ENCODE results near the gene ATP5PD.
"Not testable (repeated sequence)": the region's sequence is repeated elsewhere in the genome, so short reads cannot be mapped to it uniquely, and the experiment has no call there.

Gene ATP5PD

DNA sequence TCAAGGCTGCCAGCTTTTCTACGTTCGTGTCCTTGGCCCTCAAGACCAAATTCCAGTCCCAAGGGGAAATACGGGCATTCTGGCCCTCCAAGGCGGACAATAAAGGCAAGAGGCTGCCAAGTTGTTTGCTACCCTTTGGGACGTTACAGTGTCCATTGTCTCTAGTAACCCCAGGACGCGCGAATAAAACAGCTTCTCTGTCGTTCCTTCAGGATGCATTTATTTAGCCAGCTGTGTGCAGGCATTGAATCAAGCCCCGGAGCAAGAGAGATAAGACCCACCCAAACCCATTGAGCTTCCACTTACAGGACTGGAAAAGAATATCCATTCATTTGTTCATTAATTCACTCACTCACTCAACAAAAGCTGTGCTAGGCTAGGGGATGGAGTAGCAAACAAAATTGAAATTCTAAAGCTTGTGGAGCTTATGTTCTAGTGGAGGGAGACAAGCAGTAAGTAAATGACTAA is 33.6 kb downstream of the ATP5PD start:
- DNase-seq, result no peak

DNA sequence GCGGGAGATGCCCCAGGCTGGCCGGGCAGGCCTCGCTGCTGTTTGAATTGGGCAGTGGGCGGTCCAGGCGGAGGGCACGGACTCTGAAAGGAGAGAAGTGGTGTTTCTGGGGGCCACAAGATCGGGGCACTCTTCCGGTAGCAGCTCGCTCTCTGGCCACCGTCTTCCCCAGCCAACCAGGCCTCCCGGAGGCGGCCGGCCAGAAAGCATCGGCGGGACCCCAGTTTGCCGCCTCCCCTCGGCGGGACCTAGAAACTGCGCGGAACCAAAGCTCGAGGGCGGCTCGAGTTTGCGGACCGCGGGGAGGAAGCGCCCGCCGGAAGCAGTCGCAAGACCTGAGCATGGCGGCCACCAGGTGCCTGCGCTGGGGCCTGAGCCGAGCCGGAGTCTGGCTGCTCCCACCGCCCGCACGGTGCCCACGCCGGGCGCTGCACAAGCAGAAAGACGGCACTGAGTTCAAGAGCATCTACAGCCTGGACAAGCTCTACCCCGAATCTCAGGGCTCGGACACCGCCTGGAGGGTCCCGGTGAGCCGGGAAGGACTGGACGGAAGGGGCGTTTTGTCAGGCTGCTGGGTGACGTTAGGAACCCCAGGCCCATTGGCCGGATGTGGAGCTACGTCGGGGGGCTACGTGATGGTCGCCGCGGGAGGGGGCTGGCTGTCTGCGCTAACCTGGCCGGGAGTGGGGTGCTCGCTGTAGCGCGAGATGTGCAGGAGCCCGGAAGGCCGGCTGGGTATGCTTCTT is 34.2 kb downstream of the ATP5PD start, which contains the start of gene MRPL58:
Gene MRPL58, plus strand, starts transcription at position 325 of the 746 bp plus-strand sequence. Its CDS starts 17 bp downstream, at position 342.
- DNase-seq, result peak; percentile 94

DNA sequence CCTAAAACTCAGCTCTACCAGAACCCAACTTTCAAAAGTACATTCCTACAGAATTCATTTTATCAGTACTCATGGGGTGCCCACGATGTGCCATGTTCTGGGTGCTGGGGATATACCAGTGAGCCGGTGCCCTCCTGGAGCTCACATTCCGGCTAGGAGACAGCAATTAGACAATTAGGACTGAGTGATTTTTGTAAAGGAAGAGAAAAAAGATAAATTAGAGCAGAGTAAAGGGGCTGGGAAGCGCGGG is 34.7 kb downstream of the ATP5PD start:
- no peak for DNase-seq

DNA sequence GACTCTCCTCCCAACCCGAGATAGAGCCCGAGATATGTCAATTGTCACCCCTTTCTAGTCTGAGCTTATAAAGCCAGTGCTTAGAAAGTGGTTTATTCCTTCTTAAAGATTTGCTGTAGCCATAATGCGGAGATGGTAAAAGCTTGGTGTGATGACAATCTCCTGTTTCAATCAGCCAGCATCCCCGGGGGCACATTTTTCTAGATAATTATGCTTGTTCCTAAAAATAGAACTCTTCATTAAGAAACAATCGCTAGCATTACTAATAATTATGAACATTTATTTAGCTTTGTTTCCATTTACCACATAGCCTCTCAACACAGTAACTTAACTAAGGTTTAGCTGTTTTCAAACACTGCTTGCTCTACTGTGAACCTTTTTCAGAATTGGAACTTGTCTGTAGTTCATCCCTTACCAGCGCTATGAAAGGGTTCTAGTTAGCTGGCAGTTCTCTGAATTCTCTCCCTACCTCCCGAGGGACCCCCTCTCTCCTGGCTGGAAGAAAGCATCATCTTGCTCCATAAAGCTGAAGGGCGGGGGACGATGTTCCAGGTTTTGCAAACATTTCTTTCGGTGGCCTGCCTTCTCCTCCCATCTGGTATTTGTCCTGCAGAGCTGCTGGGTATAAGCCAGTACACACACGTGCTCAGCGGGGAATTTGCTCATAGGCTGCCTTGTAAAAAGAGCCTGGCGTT is 35.2 kb downstream of the ATP5PD start:
- peak; percentile 96 for DNase-seq

DNA sequence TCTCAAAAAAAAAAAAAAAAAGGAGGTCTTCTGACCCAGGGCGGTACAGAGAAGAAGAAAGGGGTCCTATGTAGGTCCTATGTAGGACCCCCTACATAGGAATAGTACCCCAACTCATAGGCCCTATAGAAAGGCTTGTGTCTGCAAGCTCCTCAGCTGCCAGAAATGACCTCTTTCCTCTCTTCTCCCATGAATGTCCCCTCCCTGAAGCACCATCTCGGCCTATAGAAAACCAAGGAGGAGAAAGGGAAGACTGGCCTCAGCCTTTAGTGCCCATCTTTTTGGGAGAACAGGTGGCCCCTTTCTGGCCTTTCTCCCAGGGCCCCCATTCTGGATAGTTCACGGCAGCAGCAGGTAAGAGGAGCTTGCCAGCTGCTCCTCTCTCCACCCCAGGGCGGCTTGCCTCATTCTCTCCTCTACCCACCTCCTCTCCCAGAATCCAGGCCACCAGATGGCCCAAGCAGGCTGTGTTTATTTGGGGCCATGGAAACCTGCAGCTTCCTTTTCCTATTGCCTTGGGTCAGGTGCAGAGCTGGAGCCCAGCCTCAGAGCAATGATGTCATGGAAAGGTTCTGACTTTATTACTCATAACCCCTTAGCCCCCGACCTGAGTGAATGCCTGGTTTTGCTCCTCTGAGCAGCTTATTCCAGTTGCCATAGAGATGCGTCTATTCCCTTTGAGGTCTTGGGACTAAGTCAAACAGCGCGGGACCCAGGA is 35.9 kb downstream of the ATP5PD start:
- DNase-seq, result peak; percentile 98

DNA sequence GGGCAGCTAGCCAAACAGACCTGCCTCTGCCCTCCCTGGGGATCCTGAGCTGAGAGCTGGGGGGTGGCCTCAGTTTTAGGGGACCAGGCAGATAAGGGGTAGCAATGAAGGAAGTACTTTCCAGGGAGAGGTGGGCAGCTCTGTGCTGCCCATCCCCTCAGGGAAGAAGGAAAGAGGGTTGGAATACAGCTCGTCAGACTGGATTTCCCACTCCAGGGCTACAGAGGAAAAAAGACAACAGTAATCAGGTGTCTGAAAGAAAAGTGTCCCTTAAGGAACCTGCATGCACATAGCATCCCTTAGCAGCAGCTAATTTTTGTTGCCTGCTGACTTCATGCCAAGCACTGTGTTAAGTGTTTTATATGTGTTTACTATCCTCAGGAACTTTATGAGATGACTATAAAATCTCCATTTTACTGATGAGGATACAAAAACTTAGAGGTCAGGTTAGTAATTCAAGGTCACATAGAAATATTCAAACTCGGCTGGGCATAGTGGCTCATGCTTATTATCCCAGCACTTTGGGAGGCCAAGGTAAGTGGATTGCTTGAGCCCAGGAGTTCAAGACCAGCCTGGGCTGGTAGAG is 37.5 kb downstream of the ATP5PD start:
- peak; percentile 43 for DNase-seq

DNA sequence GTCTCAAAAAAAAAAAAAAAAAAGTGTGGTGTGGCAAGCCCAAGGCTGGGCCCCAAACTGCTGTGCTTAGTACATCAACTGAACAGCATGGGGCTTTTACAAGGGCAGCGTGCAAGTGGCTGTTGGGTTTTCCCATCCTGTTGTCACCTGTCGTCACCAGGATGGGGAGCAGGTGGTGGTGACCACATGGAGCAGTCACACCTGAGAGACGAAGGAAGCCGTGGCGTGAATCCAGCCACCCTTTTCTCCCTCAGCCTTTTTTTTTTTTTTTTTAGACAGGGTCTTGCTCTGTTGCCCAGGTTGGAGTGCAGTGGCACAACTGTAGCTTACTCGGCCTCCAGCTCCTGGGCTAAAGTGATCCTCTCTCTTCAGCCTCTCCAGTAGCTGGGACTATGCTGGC is 38.4 kb downstream of the ATP5PD start:
- peak; percentile 75 for DNase-seq

DNA sequence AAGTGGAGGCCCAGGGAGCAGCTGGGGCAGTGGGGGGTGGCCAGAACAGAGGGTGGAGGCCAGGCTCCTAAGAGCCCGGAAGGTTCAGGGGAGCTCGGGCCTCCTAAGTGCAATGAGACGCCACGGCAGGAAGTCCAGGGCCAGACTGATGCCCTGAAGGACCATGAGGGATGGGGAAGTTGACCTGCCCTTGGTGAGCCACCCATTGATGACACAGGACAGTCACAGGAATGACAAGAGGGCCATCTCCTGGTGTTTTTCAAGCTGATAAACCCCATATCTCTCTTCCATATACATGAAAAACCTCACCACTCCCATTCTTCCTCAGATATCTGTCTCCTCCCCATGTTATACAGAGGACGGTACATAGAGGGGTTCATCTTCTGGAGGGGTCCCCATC is 40.1 kb downstream of the ATP5PD start:
- peak; percentile 10 for DNase-seq

DNA sequence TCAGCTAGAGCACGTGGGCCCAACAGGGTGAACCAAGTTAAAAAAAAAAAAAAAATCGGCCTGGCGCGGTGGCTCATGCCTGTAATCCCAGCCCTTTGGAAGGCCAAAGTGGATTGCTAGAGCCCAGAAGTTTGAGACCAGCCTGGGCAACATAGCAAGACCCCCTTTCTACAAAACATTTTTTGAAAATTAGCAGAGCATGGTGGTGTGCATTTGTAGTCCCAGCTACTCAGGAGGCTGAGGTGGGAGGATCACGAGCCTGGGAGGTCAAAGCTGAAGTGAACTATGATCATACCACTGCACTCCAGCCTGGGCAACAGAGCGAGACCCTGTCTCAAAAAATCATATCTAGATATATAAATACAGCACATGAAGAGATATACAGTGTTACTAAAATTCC is 40.7 kb downstream of the ATP5PD start:
- DNase-seq, result not testable (repeated sequence)

DNA sequence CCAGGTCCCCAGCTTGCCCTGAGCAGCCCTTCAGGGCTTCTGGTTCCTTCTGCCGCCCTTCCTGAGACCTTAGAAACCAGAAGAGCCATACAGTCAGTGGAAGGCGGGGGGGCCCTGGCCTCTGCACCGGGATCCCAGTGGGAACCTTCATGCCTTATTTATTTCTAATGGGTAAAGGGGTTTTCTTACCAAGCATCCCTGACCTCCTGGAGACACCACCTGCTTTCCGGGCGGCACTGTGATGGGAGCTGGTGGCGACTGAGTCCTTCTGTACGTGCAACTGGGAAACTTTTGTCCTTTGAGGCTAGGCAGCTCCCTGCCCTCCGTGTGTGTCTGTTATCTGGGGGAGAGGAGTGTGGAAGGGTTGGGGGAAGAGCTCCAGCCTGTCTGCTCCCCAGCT is 41.5 kb downstream of the ATP5PD start:
- no peak for DNase-seq

DNA sequence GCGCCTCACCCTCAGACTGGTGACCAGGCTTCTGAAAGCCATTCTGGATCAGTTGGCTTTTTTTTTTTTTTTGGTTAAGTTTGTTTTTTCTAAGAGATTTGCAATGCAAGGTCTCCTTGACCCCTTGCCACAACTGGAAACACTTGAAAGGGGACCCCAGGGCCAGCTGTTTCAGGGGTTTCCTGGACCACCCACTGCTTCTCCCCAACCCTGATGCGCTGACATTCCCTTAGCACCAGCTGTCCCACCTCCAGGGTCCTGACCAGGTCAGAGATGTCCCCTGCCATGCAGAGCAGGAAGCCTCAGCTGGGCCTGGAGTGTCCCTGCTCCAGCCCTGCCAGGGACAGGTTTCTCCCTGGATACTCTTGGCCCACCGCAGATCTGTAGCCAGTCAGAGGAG is 42.4 kb downstream of the ATP5PD start:
- no peak for DNase-seq

DNA sequence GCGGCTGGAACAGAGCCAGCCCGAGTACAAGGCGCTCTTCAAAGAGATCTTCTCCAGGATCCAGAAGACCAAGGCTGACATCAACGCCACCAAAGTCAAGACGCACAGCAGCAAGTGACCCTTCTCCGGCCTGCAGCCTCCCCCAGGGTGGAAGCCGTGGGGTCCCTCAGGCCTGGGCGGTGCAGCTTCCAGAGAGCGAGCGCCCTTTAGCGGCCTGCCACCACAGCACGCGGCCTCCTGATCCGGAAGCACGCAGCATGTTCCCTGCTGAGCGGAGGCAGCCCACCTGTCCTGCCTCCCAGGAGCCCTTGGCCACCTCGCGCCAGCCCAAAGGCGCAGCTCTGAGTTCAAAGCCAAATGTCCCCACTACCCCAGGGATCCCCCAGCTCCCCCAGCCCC is 42.8 kb downstream of the ATP5PD start:
- DNase-seq, result no peak

DNA sequence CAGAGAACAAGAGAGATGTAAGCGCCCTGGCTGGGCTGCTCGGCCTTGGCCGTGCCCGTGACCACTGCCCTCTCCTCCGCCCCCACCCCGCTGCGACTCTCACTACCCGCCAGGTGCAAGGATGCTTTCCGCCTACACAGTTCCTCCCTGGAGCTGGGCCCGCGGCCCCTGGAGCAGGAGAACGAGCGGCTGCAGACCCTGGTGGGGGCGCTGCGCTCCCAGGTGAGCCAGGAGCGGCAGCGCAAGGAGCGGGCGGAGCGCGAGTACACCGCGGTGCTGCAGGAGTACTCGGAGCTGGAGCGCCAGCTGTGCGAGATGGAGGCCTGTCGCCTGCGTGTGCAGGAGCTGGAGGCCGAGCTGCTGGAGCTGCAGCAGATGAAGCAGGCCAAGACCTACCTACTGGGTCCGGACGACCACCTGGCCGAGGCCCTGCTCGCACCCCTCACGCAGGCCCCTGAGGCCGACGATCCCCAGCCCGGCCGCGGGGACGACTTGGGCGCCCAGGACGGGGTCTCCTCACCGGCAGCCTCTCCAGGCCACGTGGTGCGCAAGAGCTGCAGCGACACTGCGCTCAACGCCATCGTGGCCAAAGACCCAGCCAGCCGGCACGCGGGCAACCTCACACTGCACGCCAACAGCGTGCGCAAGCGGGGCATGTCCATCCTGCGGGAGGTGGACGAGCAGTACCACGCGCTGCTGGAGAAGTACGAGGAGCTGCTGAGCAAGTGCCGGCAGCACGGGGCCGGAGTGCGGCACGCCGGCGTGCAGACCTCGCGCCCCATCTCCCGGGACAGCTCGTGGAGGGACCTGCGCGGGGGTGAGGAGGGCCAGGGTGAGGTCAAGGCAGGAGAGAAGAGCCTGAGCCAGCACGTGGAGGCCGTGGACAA is 43.5 kb downstream of the ATP5PD start:
- DNase-seq, result no peak

DNA sequence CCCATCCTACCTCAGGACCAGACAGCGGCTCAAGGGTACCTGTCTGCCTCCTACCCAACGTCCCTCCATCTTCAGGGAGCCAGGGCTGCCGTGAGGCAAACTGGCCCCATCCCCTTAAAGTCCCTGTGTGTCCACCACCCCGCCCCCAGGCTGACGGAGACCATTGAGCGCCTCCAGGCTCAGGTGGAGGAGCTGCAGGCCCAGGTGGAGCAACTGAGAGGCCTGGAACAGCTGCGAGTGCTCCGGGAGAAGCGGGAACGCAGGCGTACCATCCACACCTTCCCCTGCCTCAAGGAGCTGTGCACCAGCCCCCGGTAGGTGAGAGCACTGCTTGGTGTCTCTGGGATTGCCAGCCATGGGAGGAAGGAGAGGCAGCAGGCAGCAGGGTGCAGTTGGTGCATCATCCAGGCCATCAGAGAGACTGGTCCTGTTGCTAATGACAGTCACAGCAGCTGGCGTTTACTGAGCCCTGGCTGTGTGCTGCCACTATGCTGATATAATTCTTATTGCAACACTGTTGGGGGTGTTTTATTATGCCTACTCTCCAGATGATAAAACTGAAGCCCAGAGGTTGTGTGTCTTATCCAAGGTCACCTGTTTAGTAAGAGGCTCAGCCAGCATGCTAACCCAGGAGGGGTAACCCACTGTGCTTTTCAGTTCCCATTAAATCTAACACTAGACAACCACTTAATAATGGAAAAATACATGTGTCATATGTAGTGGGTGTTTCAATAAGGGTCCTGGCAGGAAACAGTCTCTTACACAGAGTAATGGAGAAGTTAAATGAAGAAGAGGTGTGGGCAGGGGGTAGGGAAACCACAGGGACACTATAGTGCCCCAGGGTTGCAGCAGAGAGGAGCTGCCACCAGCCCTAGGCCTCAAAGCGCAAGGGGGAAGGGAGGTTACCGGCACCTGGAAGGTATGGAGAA is 44.6 kb downstream of the ATP5PD start:
- peak; percentile 38 for DNase-seq

DNA sequence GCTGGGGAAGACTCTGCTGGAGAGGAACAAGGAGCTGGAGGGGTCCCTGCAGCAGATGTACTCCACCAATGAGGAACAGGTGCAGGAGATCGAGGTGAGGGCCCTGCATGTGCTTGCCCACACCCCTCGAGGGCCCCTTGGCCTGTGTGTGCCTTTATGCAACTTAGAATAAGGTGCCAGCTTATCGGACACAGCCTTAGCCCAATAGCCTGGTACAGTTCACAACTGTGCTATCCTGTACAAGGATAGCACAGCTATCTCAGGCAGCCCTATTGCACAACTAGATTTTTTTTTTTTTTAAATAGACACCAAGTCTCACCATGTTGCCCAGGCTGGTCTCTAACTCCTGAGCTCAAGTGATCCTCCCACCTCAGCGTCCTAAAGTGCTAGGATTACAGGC is 47.2 kb downstream of the ATP5PD start:
- DNase-seq, result no peak

DNA sequence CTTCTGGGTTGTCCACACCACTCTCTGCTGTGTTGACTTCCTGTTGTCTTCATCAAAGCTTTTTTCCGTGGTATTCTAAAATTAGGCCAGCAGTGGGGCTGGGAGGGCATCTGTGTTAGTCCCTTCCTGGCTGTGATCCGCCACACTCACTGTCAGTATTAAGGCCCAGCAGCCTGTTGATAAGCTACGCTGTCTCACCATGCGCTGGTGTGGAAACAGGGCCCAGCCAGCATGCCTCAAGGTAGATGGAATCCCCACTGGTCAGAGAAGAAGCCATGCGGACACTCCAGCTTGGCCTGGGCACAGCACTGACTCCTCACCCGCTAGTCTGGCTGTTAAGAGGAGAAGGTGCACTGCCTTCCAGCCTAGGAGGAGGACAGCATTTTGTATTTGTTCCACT is 48.0 kb downstream of the ATP5PD start:
- DNase-seq, result no peak

DNA sequence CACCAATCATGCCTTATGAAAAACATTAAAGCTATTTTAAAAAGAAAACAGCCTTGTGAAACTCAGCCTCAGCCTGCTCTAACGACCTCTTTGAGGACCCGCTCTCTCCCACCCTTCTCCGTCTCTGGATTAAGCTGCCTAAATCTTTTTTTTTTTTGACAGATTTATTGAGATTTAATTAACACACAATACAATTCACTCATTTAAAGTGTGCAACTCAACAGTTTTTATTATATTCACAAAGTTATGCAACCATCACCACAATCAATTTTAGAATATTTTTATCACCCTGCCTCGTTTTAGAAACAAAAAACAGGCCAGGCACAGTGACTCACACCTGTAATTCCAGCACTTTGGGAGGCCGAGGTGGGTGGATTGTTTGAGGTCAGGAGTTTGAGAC is 50.9 kb downstream of the ATP5PD start:
- DNase-seq, result no peak

DNA sequence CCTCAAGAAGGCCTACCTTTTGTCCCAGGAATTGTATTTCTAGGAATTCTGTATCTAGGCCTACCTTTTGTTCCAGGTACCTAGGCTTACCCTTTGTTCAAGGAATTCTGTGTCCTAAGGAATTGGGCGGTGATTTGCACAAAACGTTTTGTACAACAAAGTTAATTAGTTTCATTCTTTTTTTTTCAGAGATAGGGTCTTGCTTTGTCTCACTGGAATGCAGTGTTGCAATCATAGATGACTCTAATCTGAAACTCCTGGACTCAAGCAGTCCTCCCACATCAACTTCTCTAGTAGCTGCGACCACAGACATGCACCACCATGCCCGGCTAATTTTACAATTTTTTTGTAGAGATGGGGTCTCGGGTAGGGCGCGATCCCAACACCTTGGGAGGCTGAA is 52.3 kb downstream of the ATP5PD start:
- DNase-seq, result no peak

DNA sequence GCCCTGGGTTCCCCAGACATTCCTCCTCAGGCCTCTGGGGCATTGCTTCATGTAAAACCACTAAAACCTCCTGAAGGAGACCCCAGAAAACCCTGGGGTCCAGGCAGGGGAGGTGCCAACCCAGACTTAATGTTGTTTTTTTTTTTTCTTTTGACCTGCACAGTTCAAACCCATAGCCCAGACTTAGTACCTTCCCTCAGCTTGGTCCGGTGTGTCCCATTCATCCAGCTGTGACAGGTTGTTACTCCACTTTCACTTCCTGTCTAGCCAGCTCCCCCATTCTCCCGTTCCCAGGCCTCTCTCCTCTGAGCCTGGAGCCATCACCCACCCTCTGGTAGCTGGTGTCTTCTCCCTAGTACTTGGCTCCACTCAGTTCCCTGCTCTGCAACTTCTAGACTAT is 54.5 kb downstream of the ATP5PD start:
- no peak for DNase-seq

DNA sequence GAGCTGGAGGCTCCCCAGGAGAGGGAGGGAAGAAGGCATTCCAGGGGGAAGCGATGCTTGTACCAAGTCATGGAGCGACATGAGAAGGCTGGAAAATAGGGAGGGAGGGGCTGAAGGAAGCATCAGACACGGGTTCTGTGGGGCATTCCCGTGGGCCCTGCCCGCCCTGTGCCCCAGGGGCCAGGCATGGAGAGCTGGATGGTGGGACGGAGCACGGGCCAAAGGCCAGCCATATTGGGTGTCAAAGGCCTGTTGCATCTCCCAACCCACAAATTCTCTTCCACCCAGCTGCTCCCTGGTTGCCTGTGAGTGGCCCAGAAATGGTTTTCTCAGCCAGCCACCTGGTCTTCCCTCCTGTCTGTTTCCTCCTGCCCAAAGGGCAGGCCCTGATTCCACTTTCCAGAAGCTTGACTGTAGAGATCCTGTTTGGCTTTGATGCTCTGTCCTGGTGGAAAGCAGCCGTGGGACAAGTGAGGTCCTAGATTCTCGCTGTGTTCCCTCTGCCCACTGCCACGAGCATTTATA is 56.1 kb downstream of the ATP5PD start:
- DNase-seq, result no peak
